Measurements from ENCODE around the gene DYNC2I2.

- TF ChIP-seq POLR2A (IDR thresholded peaks at IDR 0.05) = no peak
- no peak for TF ChIP-seq CTCF (IDR thresholded peaks at IDR 0.05)
- TF ChIP-seq POLR2AphosphoS5 (IDR thresholded peaks at IDR 0.05) = no peak
Measured at GRCh38 chr9:128705051-128705965, 48.7 kb upstream of the DYNC2I2 start.

All from breast epithelium (tissue), 3 donors.